ENCODE data around the gene EPB41L1. TPM values are rescaled to one million over a fixed set of nuclear protein-coding genes. Genes with fewer than 3 reads are reported as not detected.

EPB41L1 gene
- total RNA-seq, 3 donors from 2014 or later (not counting 1 experiment from before 2014, with no cell fraction given), result 0.21 to 0.29 TPM; not detected in 1

DNA sequence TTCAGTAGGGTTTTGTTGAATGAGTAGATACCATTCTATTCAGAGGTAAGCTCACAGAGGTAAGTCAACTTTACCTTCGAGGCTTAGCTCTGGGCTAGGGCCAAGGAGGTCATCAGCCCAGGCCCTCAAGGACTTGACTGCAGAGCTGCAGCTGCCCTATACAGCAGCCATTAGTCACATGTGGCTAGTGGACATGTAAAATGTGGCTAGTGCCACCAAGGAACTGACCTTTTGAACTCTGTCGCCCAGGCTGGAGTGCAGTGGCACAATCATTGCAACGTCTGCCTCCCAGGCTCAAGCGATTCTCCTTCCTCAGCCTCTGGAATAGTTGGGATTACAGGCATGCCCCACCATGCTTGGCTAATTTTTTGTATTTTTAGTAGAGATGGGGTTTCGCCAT lies 47.9 kb upstream of the EPB41L1 start:
- no peak overlapping the region for H3K27ac Mint-ChIP-seq
- H3K9me3 Mint-ChIP-seq, result no peaks in the 10 kb centered on the region
- H3K4me3 ChIP-seq (ENCODE audit: low read length), result no peak overlapping the region
- no peak overlapping the region for H3K4me3 Mint-ChIP-seq
- ATAC-seq (no peak), DNase-seq (no peak)
- 95% methylated on average over 4 of the region's 5 CpGs for WGBS (ENCODE audit: insufficient coverage)
- TF ChIP-seq, protein P1, sequence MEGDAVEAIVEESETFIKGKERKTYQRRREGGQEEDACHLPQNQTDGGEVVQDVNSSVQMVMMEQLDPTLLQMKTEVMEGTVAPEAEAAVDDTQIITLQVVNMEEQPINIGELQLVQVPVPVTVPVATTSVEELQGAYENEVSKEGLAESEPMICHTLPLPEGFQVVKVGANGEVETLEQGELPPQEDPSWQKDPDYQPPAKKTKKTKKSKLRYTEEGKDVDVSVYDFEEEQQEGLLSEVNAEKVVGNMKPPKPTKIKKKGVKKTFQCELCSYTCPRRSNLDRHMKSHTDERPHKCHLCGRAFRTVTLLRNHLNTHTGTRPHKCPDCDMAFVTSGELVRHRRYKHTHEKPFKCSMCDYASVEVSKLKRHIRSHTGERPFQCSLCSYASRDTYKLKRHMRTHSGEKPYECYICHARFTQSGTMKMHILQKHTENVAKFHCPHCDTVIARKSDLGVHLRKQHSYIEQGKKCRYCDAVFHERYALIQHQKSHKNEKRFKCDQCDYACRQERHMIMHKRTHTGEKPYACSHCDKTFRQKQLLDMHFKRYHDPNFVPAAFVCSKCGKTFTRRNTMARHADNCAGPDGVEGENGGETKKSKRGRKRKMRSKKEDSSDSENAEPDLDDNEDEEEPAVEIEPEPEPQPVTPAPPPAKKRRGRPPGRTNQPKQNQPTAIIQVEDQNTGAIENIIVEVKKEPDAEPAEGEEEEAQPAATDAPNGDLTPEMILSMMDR (IDR thresholded peaks at IDR 0.05), result no peak
- no peaks in the 10 kb centered on the region for H3K36me3 Mint-ChIP-seq
- H3K4me1 ChIP-seq (ENCODE audit: control insufficient read depth, insufficient read depth, low read length), result no peaks in the 10 kb centered on the region
- H3K36me3 ChIP-seq (ENCODE audit: control insufficient read depth, insufficient read depth, low read length), result no peaks in the 10 kb centered on the region
- H3K4me1 Mint-ChIP-seq, result no peaks in the 10 kb centered on the region
- peaks cover 0 to 13% of the 10 kb centered on the region in 2 donors for H3K27me3 Mint-ChIP-seq (ENCODE audit: low read depth in 2 of 2)
- no peaks in the 10 kb centered on the region for H3K27me3 ChIP-seq (ENCODE audit: control insufficient read depth, insufficient read depth, low read length)
- H3K9me3 ChIP-seq (ENCODE audit: control insufficient read depth, insufficient read depth, low read length), result no peaks in the 10 kb centered on the region
- intact Hi-C loops (cut with micrococcal nuclease), result no loop called here
- H3K27ac ChIP-seq (ENCODE audit: low read length), result no peak overlapping the region

DNA sequence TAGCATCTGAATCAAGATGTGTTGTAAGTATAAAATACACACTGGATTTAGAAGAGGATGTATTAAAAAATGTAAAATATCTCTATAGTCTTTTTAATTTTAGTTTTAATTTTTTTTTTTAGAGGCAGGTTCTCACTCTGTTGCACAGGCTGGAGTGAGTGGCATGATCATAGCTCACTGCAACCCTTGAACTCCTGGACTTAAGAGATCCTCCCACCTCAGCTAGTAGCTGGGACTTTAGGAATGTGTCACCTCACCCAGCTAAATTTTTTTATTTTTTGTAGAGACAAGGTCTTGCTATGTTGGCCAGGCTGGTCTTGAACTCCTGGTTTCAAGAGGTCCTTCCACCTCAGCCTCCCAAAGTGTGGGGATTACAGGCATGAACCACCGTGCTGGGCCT lies 46.7 kb upstream of the EPB41L1 start:
- no peak for ATAC-seq
- intact Hi-C loops (cut with micrococcal nuclease), result no loop called here
- no peak overlapping the region for H3K27ac ChIP-seq (ENCODE audit: low read length)
- H3K27me3 ChIP-seq (ENCODE audit: control insufficient read depth, insufficient read depth, low read length), result no peaks in the 10 kb centered on the region
- TF ChIP-seq, protein P1 (IDR thresholded peaks at IDR 0.05), result no peak
- Mint-ChIP-seq H3K27ac (no peak overlapping the region), H3K27me3 (ENCODE audit: low read depth in 2 of 2) (peaks cover 0 to 10% of the 10 kb centered on the region in 2 donors), H3K4me3 (no peak overlapping the region), H3K36me3 (no peaks in the 10 kb centered on the region), H3K9me3 (no peaks in the 10 kb centered on the region), H3K4me1 (no peaks in the 10 kb centered on the region)
- no peak for DNase-seq
- no peaks in the 10 kb centered on the region for H3K4me1 ChIP-seq (ENCODE audit: control insufficient read depth, insufficient read depth, low read length)
- WGBS (ENCODE audit: insufficient coverage), result no CpG with 5 or more reads among the region's 1 CpG
- no peaks in the 10 kb centered on the region for H3K36me3 ChIP-seq (ENCODE audit: control insufficient read depth, insufficient read depth, low read length)
- no peak overlapping the region for H3K4me3 ChIP-seq (ENCODE audit: low read length)
- H3K9me3 ChIP-seq (ENCODE audit: control insufficient read depth, insufficient read depth, low read length), result no peaks in the 10 kb centered on the region

DNA sequence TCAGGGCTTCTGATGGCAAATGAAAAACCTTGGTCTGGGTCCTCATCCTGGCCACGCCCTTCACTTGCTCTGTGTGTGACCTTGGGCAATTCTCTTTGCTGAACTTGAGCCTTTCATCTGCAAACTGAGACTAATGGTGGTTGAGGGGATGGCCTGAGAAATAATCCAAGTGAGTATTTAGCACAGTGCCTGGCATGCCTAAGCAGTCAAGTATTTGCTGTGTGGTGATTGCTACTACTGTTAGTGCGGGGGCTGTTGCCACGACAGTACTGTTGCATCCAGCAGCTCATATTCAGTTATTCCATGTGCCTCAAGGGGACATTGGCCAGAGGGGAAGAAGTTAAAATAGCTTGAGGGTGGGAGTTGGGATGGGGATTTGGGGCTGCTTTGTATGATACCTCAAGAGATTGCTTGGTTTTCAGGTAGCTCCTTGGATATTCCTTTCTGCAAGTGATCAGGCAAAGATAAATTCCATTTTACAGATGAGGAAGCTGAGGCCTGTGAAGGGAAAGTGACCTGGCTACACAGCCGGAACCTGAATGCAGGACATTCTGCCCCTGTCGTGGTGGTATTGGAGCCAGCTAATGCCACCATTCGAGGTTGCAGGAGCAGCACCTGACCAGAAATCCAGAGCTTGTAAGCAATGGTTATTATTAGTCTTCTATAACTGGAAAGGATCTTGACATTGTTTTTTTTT lies 45.1 kb upstream of the EPB41L1 start:
- Histone ChIP-seq H3K4me3 (ENCODE audit: low read length) (no peak overlapping the region), H3K27ac (ENCODE audit: low read length) (no peak overlapping the region), H3K27me3 (ENCODE audit: control insufficient read depth, insufficient read depth, low read length) (no peaks in the 10 kb centered on the region), H3K4me1 (ENCODE audit: control insufficient read depth, insufficient read depth, low read length) (no peaks in the 10 kb centered on the region), H3K36me3 (ENCODE audit: control insufficient read depth, insufficient read depth, low read length) (no peaks in the 10 kb centered on the region), H3K9me3 (ENCODE audit: control insufficient read depth, insufficient read depth, low read length) (no peaks in the 10 kb centered on the region)
- TF ChIP-seq, protein P1 (IDR thresholded peaks at IDR 0.05), result no peak
- Mint-ChIP-seq H3K9me3 (no peaks in the 10 kb centered on the region), H3K27ac (no peak overlapping the region), H3K36me3 (no peaks in the 10 kb centered on the region), H3K4me1 (no peaks in the 10 kb centered on the region), H3K4me3 (no peak overlapping the region), H3K27me3 (ENCODE audit: low read depth in 2 of 2) (peaks cover 0 to 11% of the 10 kb centered on the region in 2 donors)
- no peak for DNase-seq
- ATAC-seq, result no peak
- 88% methylated on average over 6 of the region's 6 CpGs for WGBS (ENCODE audit: insufficient coverage)
- intact Hi-C loops (cut with micrococcal nuclease), result no loop called here

DNA sequence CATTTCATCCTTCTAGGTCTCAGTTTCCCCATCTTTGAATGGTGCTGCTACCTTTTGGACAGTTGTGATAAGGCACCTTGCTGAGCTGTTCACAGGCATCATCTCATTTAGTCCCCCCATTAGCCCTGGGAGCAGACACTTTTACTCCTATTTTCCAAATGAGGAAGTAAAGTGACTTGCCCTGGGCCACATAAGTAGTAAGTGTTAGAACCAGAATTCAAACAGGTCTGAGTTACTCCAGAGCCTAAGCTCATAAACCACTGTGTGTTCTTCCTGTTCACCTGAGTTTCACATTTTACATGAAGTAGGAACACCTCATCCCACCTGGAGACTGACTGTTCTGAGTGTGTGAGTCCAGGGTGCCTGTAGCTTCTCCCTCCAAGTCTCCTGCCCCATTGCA lies 43.5 kb upstream of the EPB41L1 start:
- Histone ChIP-seq H3K27me3 (ENCODE audit: control insufficient read depth, insufficient read depth, low read length) (no peaks in the 10 kb centered on the region), H3K4me1 (ENCODE audit: control insufficient read depth, insufficient read depth, low read length) (no peaks in the 10 kb centered on the region), H3K27ac (ENCODE audit: low read length) (no peak overlapping the region), H3K36me3 (ENCODE audit: control insufficient read depth, insufficient read depth, low read length) (no peaks in the 10 kb centered on the region), H3K4me3 (ENCODE audit: low read length) (no peak overlapping the region), H3K9me3 (ENCODE audit: control insufficient read depth, insufficient read depth, low read length) (no peaks in the 10 kb centered on the region)
- ATAC-seq, result no peak
- Mint-ChIP-seq H3K4me1 (no peaks in the 10 kb centered on the region), H3K27me3 (ENCODE audit: low read depth in 2 of 2) (peaks cover 0 to 13% of the 10 kb centered on the region in 2 donors), H3K36me3 (no peaks in the 10 kb centered on the region), H3K27ac (no peak overlapping the region), H3K9me3 (no peaks in the 10 kb centered on the region), H3K4me3 (no peak overlapping the region)
- TF ChIP-seq, protein P1 (IDR thresholded peaks at IDR 0.05), result no peak
- intact Hi-C loops (cut with micrococcal nuclease), result no loop called here
- no peak for DNase-seq

Data from natural killer cell (primary cell).